ENCODE measurements around the gene KIAA0319L.

DNA sequence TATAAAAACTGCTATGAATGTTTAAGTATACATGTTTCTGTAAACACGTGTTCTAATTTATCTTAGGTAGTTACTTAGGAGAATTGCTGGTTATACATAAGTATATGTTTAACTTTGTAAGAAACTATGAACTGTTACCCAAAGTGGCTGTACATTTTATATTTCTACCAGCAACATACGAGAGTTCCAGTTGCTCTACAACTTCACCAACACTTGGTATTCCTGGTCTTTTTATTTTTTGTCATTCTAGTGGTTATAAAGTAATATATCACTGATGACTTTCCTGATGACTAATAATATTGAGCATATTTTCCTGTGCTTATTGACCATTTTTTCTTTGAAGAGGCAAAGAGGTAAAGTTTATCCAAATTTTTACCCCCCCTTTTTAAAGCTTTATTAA, 76.0 kb downstream of the KIAA0319L start:
- TF ChIP-seq, protein P1, sequence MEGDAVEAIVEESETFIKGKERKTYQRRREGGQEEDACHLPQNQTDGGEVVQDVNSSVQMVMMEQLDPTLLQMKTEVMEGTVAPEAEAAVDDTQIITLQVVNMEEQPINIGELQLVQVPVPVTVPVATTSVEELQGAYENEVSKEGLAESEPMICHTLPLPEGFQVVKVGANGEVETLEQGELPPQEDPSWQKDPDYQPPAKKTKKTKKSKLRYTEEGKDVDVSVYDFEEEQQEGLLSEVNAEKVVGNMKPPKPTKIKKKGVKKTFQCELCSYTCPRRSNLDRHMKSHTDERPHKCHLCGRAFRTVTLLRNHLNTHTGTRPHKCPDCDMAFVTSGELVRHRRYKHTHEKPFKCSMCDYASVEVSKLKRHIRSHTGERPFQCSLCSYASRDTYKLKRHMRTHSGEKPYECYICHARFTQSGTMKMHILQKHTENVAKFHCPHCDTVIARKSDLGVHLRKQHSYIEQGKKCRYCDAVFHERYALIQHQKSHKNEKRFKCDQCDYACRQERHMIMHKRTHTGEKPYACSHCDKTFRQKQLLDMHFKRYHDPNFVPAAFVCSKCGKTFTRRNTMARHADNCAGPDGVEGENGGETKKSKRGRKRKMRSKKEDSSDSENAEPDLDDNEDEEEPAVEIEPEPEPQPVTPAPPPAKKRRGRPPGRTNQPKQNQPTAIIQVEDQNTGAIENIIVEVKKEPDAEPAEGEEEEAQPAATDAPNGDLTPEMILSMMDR (conservative IDR thresholded peaks at IDR 0.05; ENCODE audit: low read length), result no peak
- TF ChIP-seq EZH2phosphoT487 (IDR thresholded peaks at IDR 0.05; ENCODE audit: borderline replicate concordance, low read depth, low read length), result no peak

Measured in OCI-LY7 (cell line).